GM23338 (cell line): ENCODE measurements around the gene RAP1GDS1. TPM values are rescaled to one million over a fixed set of nuclear protein-coding genes. Genes with fewer than 3 reads are reported as not detected.

ENCODE experiments used
- ATAC-seq: fragments of 200-7000 bp; cut with Tn5 transposase; 3 replicates; pipeline ENCODE4 v1.9.1; 2020
- DNase-seq: peaks from one replicate; pipeline ENCODE4 v3.0.0-alpha.2; 2015; ENCODE audit warnings: low spot score
- H2AFZ ChIP-seq: fragments of 200-600 bp; sonication (generic); 2 replicates; pipeline ENCODE4 v1.8.0; 2016; ENCODE audit warnings: antibody characterized with exemption, mild to moderate bottlenecking, moderate library complexity
- H3F3A ChIP-seq: fragments of 200-600 bp; sonication (generic); replicated peaks from 2 replicates; pipeline ENCODE4 v1.8.0; 2017; ENCODE audit warnings: antibody characterized with exemption, mixed run types, low read depth
- H3K27ac ChIP-seq: fragments of 200-600 bp; sonication (generic); 2 replicates; pipeline ENCODE4 v1.6.1; 2016; ENCODE audit warnings: low read depth
- H3K27me3 ChIP-seq: fragments of 200-600 bp; sonication (generic); 2 replicates; pipeline ENCODE4 v1.8.0; 2016; ENCODE audit warnings: mild to moderate bottlenecking, mixed run types, moderate library complexity; ENCODE audit not compliant: insufficient read depth
- H3K36me3 ChIP-seq: fragments of 200-600 bp; sonication (generic); 2 replicates; pipeline ENCODE4 v1.8.0; 2016; ENCODE audit warnings: mild to moderate bottlenecking; ENCODE audit not compliant: insufficient read depth
- H3K4me1 ChIP-seq: fragments of 200-600 bp; sonication (generic); 2 replicates; pipeline ENCODE4 v1.8.0; 2016; ENCODE audit warnings: mild to moderate bottlenecking, moderate library complexity; ENCODE audit not compliant: insufficient read depth
- H3K4me2 ChIP-seq: fragments of 200-600 bp; sonication (generic); 2 replicates; pipeline ENCODE4 v1.7.1; 2017; ENCODE audit warnings: mixed run types
- H3K4me3 ChIP-seq: fragments of 200-600 bp; sonication (generic); 2 replicates; pipeline ENCODE4 v1.6.1; 2016; ENCODE audit warnings: mixed run types
- H3K79me2 ChIP-seq: fragments of 200-600 bp; sonication (generic); replicated peaks from 2 replicates; pipeline ENCODE4 v1.8.0; 2017; ENCODE audit warnings: mild to moderate bottlenecking; ENCODE audit not compliant: insufficient read depth
- H3K9me2 ChIP-seq: fragments of 200-600 bp; sonication (generic); 2 replicates; pipeline ENCODE4 v1.8.0; 2017; ENCODE audit not compliant: insufficient read depth
- H4K20me1 ChIP-seq: fragments of 200-600 bp; sonication (generic); replicated peaks from 2 replicates; pipeline ENCODE4 v1.8.0; 2017; ENCODE audit warnings: mild to moderate bottlenecking; ENCODE audit not compliant: insufficient read depth
- H3K27ac Mint-ChIP-seq: 2 replicates; pipeline ENCODE4 v1.8.0; 2020; ENCODE audit warnings: inconsistent platforms, mild to moderate bottlenecking, moderate library complexity, mixed read lengths
- H3K27me3 Mint-ChIP-seq: 3 replicates; pipeline ENCODE4 v1.8.0; 2022; ENCODE audit warnings: low read depth, mild to moderate bottlenecking, moderate library complexity, mixed read lengths, inconsistent platforms; ENCODE audit not compliant: insufficient read depth, poor library complexity
- H3K36me3 Mint-ChIP-seq: 3 replicates; pipeline ENCODE4 v1.8.0; 2021; ENCODE audit warnings: low read depth, mild to moderate bottlenecking, inconsistent platforms, moderate library complexity, mixed read lengths
- H3K4me1 Mint-ChIP-seq: 3 replicates; pipeline ENCODE4 v1.8.0; 2020; ENCODE audit warnings: mild to moderate bottlenecking, inconsistent platforms, mixed read lengths
- H3K4me3 Mint-ChIP-seq: 3 replicates; pipeline ENCODE4 v1.8.0; 2021; ENCODE audit warnings: moderate library complexity, mild to moderate bottlenecking, inconsistent platforms, mixed read lengths
- H3K9me3 Mint-ChIP-seq: 3 replicates; pipeline ENCODE4 v1.8.0; 2020; ENCODE audit warnings: moderate library complexity, mild to moderate bottlenecking, inconsistent platforms, mixed read lengths
- ZNF331 ChIP-seq: fragments of 250-450 bp; sonication (Bioruptor Pico); IDR thresholded peaks from 2 replicates; pipeline ENCODE4 v1.5.0; 2020; ENCODE audit warnings: low read depth, mild to moderate bottlenecking, moderate library complexity
- polyA plus RNA-seq: library from polyadenylated mRNA; unstranded; fragments of >200 nt; fragmentation: Nextera tagmentation; extraction: Ambion mirVana; gene quantifications from 2 replicates; pipeline ENCODE4 v1.2.1, GENCODE V29; 2016
- total RNA-seq: library from RNA; depleted of rRNA; stranded (reverse); fragments of >200 nt; shearing (Covaris generic); gene quantifications from 2 replicates; pipeline ENCODE4 v1.2.3, GENCODE V29; 2014
- TF ChIP-seq, protein P1 (sequence below): IDR thresholded peaks from 2 replicates; pipeline ENCODE4 v1.6.1; 2016; ENCODE audit warnings: antibody characterized with exemption
- TF ChIP-seq, protein P2 (sequence below): fragments of 250-450 bp; sonication (Bioruptor Pico); IDR thresholded peaks from 2 replicates; pipeline ENCODE4 v1.5.0; 2020; ENCODE audit warnings: mild to moderate bottlenecking, moderate library complexity
- TF ChIP-seq, protein P3 (sequence below), 2 experiments: fragments of 200-600 bp in 1 of 2; sonication (generic) in 1 of 2; conservative IDR thresholded peaks; 2 replicates each; pipeline versions ENCODE4 v1.5.1 to v1.6.1; 2016 to 2017; ENCODE audit warnings: antibody characterized with exemption in 2 of 2, low read depth in 2 of 2, mild to moderate bottlenecking in 2 of 2, moderate library complexity in 1 of 2

RAP1GDS1 gene
- total and polyA plus RNA-seq, 2 experiments from 2014 or later, result 23.7 to 32.4 TPM

DNA sequence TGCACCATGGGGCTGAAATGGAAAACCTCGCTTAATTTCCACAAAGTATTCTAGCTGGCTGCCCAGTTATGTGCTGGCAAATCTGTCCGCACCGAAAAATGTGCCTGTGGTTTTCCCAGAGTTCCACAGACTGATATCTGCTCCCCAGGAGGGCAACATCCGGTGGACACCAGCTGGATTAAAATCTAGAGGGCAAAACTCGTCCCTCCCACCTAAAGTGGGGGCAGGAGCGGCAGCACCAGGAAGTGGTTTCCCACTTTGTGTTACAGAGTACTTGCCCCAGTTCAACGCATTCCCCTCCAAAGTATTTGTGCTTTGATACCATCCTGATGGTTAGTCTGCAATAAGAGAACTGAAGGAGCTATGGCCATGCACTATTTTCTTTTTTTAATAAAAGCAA, 209.6 kb downstream of the RAP1GDS1 start:
- Mint-ChIP-seq H3K27me3 (peaks cover 2% of the 10 kb centered on the region), H3K36me3 (peaks cover 28% of the 10 kb centered on the region), H3K27ac (no peak overlapping the region), H3K4me1 (peaks cover 14% of the 10 kb centered on the region), H3K4me3 (no peak overlapping the region), H3K9me3 (no peaks in the 10 kb centered on the region)
- H2AFZ ChIP-seq, result no peak overlapping the region
- TF ChIP-seq, protein P1, sequence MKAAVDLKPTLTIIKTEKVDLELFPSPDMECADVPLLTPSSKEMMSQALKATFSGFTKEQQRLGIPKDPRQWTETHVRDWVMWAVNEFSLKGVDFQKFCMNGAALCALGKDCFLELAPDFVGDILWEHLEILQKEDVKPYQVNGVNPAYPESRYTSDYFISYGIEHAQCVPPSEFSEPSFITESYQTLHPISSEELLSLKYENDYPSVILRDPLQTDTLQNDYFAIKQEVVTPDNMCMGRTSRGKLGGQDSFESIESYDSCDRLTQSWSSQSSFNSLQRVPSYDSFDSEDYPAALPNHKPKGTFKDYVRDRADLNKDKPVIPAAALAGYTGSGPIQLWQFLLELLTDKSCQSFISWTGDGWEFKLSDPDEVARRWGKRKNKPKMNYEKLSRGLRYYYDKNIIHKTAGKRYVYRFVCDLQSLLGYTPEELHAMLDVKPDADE, result no peak
- TF ChIP-seq, protein P2, sequence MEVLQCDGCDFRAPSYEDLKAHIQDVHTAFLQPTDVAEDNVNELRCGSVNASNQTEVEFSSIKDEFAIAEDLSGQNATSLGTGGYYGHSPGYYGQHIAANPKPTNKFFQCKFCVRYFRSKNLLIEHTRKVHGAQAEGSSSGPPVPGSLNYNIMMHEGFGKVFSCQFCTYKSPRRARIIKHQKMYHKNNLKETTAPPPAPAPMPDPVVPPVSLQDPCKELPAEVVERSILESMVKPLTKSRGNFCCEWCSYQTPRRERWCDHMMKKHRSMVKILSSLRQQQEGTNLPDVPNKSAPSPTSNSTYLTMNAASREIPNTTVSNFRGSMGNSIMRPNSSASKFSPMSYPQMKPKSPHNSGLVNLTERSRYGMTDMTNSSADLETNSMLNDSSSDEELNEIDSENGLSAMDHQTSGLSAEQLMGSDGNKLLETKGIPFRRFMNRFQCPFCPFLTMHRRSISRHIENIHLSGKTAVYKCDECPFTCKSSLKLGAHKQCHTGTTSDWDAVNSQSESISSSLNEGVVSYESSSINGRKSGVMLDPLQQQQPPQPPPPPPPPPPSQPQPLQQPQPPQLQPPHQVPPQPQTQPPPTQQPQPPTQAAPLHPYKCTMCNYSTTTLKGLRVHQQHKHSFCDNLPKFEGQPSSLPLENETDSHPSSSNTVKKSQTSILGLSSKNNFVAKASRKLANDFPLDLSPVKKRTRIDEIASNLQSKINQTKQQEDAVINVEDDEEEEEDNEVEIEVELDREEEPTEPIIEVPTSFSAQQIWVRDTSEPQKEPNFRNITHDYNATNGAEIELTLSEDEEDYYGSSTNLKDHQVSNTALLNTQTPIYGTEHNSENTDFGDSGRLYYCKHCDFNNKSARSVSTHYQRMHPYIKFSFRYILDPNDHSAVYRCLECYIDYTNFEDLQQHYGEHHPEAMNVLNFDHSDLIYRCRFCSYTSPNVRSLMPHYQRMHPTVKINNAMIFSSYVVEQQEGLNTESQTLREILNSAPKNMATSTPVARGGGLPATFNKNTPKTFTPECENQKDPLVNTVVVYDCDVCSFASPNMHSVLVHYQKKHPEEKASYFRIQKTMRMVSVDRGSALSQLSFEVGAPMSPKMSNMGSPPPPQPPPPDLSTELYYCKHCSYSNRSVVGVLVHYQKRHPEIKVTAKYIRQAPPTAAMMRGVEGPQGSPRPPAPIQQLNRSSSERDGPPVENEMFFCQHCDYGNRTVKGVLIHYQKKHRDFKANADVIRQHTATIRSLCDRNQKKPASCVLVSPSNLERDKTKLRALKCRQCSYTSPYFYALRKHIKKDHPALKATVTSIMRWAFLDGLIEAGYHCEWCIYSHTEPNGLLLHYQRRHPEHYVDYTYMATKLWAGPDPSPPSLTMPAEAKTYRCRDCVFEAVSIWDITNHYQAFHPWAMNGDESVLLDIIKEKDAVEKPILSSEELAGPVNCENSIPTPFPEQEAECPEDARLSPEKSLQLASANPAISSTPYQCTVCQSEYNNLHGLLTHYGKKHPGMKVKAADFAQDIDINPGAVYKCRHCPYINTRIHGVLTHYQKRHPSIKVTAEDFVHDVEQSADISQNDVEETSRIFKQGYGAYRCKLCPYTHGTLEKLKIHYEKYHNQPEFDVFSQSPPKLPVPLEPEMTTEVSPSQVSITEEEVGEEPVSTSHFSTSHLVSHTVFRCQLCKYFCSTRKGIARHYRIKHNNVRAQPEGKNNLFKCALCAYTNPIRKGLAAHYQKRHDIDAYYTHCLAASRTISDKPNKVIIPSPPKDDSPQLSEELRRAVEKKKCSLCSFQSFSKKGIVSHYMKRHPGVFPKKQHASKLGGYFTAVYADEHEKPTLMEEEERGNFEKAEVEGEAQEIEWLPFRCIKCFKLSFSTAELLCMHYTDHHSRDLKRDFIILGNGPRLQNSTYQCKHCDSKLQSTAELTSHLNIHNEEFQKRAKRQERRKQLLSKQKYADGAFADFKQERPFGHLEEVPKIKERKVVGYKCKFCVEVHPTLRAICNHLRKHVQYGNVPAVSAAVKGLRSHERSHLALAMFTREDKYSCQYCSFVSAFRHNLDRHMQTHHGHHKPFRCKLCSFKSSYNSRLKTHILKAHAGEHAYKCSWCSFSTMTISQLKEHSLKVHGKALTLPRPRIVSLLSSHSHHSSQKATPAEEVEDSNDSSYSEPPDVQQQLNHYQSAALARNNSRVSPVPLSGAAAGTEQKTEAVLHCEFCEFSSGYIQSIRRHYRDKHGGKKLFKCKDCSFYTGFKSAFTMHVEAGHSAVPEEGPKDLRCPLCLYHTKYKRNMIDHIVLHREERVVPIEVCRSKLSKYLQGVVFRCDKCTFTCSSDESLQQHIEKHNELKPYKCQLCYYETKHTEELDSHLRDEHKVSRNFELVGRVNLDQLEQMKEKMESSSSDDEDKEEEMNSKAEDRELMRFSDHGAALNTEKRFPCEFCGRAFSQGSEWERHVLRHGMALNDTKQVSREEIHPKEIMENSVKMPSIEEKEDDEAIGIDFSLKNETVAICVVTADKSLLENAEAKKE (CRISPR knock-in tag), result no peak
- no peak for TF ChIP-seq ZNF331
- TF ChIP-seq, protein P3, sequence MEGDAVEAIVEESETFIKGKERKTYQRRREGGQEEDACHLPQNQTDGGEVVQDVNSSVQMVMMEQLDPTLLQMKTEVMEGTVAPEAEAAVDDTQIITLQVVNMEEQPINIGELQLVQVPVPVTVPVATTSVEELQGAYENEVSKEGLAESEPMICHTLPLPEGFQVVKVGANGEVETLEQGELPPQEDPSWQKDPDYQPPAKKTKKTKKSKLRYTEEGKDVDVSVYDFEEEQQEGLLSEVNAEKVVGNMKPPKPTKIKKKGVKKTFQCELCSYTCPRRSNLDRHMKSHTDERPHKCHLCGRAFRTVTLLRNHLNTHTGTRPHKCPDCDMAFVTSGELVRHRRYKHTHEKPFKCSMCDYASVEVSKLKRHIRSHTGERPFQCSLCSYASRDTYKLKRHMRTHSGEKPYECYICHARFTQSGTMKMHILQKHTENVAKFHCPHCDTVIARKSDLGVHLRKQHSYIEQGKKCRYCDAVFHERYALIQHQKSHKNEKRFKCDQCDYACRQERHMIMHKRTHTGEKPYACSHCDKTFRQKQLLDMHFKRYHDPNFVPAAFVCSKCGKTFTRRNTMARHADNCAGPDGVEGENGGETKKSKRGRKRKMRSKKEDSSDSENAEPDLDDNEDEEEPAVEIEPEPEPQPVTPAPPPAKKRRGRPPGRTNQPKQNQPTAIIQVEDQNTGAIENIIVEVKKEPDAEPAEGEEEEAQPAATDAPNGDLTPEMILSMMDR (conservative IDR thresholded peaks at IDR 0.05; ENCODE audit: low read depth in 2 of 2), result no peak
- H3K79me2 ChIP-seq, result no peaks in the 10 kb centered on the region
- no peak overlapping the region for H3K4me3 ChIP-seq
- 0 out of 2 replicates have a peak, but pooled peaks cover 2% of the 10 kb centered on the region for H3F3A ChIP-seq
- H4K20me1 ChIP-seq, result no peaks in the 10 kb centered on the region
- H3K4me1 ChIP-seq, result peaks cover 4% of the 10 kb centered on the region; the same call in 1 of the 2 replicates
- peaks cover 4% of the 10 kb centered on the region; the same call in 1 of the 2 replicates for H3K36me3 ChIP-seq
- H3K27ac ChIP-seq, result no peak overlapping the region
- no peaks in the 10 kb centered on the region for H3K9me2 ChIP-seq
- DNase-seq (no peak), ATAC-seq (no peak)
- H3K27me3 ChIP-seq, result no peaks in the 10 kb centered on the region
- no peak overlapping the region for H3K4me2 ChIP-seq
